Astrocyte (in vitro differentiated cells and primary cell): Measurements from ENCODE around the gene IRF1.

Experiments used
- CTCF ChIP-seq: IDR thresholded peaks from 2 replicates; pipeline ENCODE4 v1.5.1; 2011; ENCODE audit warnings: low read depth, mild to moderate bottlenecking, inconsistent platforms, low read length, moderate library complexity; ENCODE audit not compliant: insufficient read depth
- EZH2 ChIP-seq: IDR thresholded peaks from 2 replicates; pipeline ENCODE4 v1.6.1; 2012; ENCODE audit warnings: mild to moderate bottlenecking, low read length, inconsistent platforms; ENCODE audit not compliant: insufficient read depth

- TF ChIP-seq EZH2 (no peak), CTCF (no peak)
Measured at GRCh38 chr5:132466433-132467286, 23.9 kb downstream of the IRF1 start.
